Hematopoietic multipotent progenitor cell (in vitro differentiated cells): ENCODE results near the gene MAML2. TPM values are rescaled to one million over a fixed set of nuclear protein-coding genes. Genes with fewer than 3 reads are reported as not detected.
A peak's percentile ranks its signal among the peaks of the same experiment; 100 is the strongest.

Experiments used
- DNase-seq, 3 donors: peaks; one replicate each; pipeline ENCODE4 v3.0.0-alpha.2; 2011 to 2015; ENCODE audit warnings: low read depth in 2 of 3, low spot score in 2 of 3
- total RNA-seq: library from RNA; depleted of rRNA; stranded (reverse); fragments of >200 nt; gene quantifications from one replicate; pipeline ENCODE4 v1.2.3, GENCODE V29; 2012

MAML2 gene
- total RNA-seq, 1 donor: 11.6 TPM

GRCh38 chr11:96246718-96247552 is 96.1 kb downstream of the MAML2 start:
- DNase-seq: peak in 1 of 3 donors; percentile 34

- peak; percentile 41 to 90 (median 84) for DNase-seq
These were observed 99.9 kb downstream of the MAML2 start for GRCh38 chr11:96242971-96243647.

GRCh38 chr11:96242191-96242847 is 100.7 kb downstream of the MAML2 start:
- DNase-seq: no peak

- no peak for DNase-seq
These were observed 101.6 kb downstream of the MAML2 start for GRCh38 chr11:96241331-96241841.

GRCh38 chr11:96238563-96239135 is 104.3 kb downstream of the MAML2 start:
- no peak for DNase-seq

- DNase-seq: no peak
These were observed 105.2 kb downstream of the MAML2 start for GRCh38 chr11:96237766-96238266.

- DNase-seq: no peak
These were observed 107.2 kb downstream of the MAML2 start for GRCh38 chr11:96235751-96236150.

GRCh38 chr11:96234866-96235441 is 108.0 kb downstream of the MAML2 start:
- no peak for DNase-seq

- DNase-seq: no peak
These were observed 110.9 kb downstream of the MAML2 start for GRCh38 chr11:96232132-96232531.

- DNase-seq: peak in 1 of 3 donors; percentile 43
These were observed 112.3 kb downstream of the MAML2 start for GRCh38 chr11:96230686-96231085.

- no peak for DNase-seq
These were observed 113.5 kb downstream of the MAML2 start for GRCh38 chr11:96229354-96229977.

- no peak for DNase-seq
These were observed 114.1 kb downstream of the MAML2 start for GRCh38 chr11:96228910-96229309.

GRCh38 chr11:96228473-96228891 is 114.5 kb downstream of the MAML2 start:
- no peak for DNase-seq

- no peak for DNase-seq
These were observed 115.8 kb downstream of the MAML2 start for GRCh38 chr11:96227244-96227643.

GRCh38 chr11:96223083-96223482 is 119.9 kb downstream of the MAML2 start:
- no peak for DNase-seq

GRCh38 chr11:96222102-96222501 is 120.9 kb downstream of the MAML2 start:
- DNase-seq: no peak

- no peak for DNase-seq
These were observed 121.5 kb downstream of the MAML2 start for GRCh38 chr11:96221244-96222070.

- DNase-seq: no peak
These were observed 122.9 kb downstream of the MAML2 start for GRCh38 chr11:96219981-96220623.

GRCh38 chr11:96218901-96219300 is 124.1 kb downstream of the MAML2 start:
- no peak for DNase-seq
